Hematopoietic multipotent progenitor cell treated with erythropoietin and hydrocortisone succinate and interleukin-3 and kit ligand, for 15 days (in vitro differentiated cells): ENCODE results near the gene CTAGE9.
"Not testable (repeated sequence)": the region's sequence is repeated elsewhere in the genome, so short reads cannot be mapped to it uniquely, and the experiment has no call there.

Source experiments
- DNase-seq: peaks from one replicate; pipeline ENCODE4 v3.0.0-alpha.2; 2015; ENCODE audit warnings: low spot score

Gene CTAGE9

GRCh38 chr6:131710917-131711316 is at the start of gene CTAGE9:
TSS of gene CTAGE9 (minus strand) at chr6:131711017. CDS start at chr6:131711017, 0 bp downstream.
- DNase-seq = not testable (repeated sequence)

GRCh38 chr6:131758920-131759319 is 48.1 kb upstream of the CTAGE9 start:
- no peak for DNase-seq

- no peak for DNase-seq
Observed at GRCh38 chr6:131756039-131756438, 45.2 kb upstream of the CTAGE9 start.

- no peak for DNase-seq
Observed at GRCh38 chr6:131755597-131755996, 44.8 kb upstream of the CTAGE9 start.

GRCh38 chr6:131754715-131755567 is 44.1 kb upstream of the CTAGE9 start:
- no peak for DNase-seq

- no peak for DNase-seq
Observed at GRCh38 chr6:131754088-131754487, 43.3 kb upstream of the CTAGE9 start.

- DNase-seq = not testable (repeated sequence)
Observed at GRCh38 chr6:131751012-131751715, 40.3 kb upstream of the CTAGE9 start.

- no peak for DNase-seq
Observed at GRCh38 chr6:131749023-131749422, 38.2 kb upstream of the CTAGE9 start.

- DNase-seq = no peak
Observed at GRCh38 chr6:131747821-131748353, 37.1 kb upstream of the CTAGE9 start.

GRCh38 chr6:131745476-131745875 is 34.7 kb upstream of the CTAGE9 start:
- no peak for DNase-seq

GRCh38 chr6:131744432-131745287 is 33.8 kb upstream of the CTAGE9 start:
- no peak for DNase-seq

GRCh38 chr6:131741688-131742393 is 31.0 kb upstream of the CTAGE9 start:
- no peak for DNase-seq

- no peak for DNase-seq
Observed at GRCh38 chr6:131740161-131740560, 29.3 kb upstream of the CTAGE9 start.

- no peak for DNase-seq
Observed at GRCh38 chr6:131739136-131739535, 28.3 kb upstream of the CTAGE9 start.

- DNase-seq = no peak
Observed at GRCh38 chr6:131736811-131737210, 26.0 kb upstream of the CTAGE9 start.

- no peak for DNase-seq
Observed at GRCh38 chr6:131736003-131736596, 25.3 kb upstream of the CTAGE9 start.

- DNase-seq = no peak
Observed at GRCh38 chr6:131733376-131734016, 22.7 kb upstream of the CTAGE9 start.

- no peak for DNase-seq
Observed at GRCh38 chr6:131731224-131731623, 20.4 kb upstream of the CTAGE9 start.

GRCh38 chr6:131730264-131730663 is 19.4 kb upstream of the CTAGE9 start:
- DNase-seq = no peak

GRCh38 chr6:131729550-131729949 is 18.7 kb upstream of the CTAGE9 start:
- DNase-seq = no peak
